Globus pallidus (tissue), 1 donor: ENCODE data around the gene UGT1A9.
"Not testable (repeated sequence)": the region's sequence is repeated elsewhere in the genome, so short reads cannot be mapped to it uniquely, and the experiment has no call there.

Experiments
- DNase-seq: peaks from one replicate; pipeline ENCODE4 v3.0.0-alpha.2; 2015; ENCODE audit warnings: low spot score

Gene UGT1A9

GRCh38 chr2:233711312-233712008 is 39.8 kb downstream of the UGT1A9 start:
- DNase-seq: peak; percentile 63

- no peak for DNase-seq
Observed at GRCh38 chr2:233712611-233713261, 41.0 kb downstream of the UGT1A9 start, which contains the start of gene UGT1A5. TSS of gene UGT1A5 (plus strand) at chr2:233712907. CDS start at chr2:233712992, 85 bp downstream.

GRCh38 chr2:233713262-233713615 is 41.5 kb downstream of the UGT1A9 start:
- DNase-seq: no peak

- DNase-seq: no peak
Observed at GRCh38 chr2:233714121-233714520, 42.4 kb downstream of the UGT1A9 start.

DNA sequence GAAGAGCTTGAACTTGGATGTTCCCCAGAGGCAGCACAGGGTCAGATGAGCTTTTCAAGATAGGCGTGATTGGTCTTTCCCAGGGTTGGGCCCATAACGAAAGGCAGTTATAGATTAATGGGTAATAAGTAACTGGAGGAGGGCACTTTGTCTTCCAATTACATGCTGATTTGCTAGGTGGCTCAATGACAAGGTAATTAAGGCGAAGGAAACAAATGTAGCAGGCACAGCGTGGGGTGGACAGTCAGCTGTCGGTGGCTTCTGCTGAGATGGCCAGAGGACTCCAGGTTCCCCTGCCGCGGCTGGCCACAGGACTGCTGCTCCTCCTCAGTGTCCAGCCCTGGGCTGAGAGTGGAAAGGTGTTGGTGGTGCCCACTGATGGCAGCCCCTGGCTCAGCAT is 46.9 kb downstream of the UGT1A9 start, which contains the start of gene UGT1A4:
UGT1A4 (plus strand) TSS at position 185 of the 400 bp plus-strand sequence; CDS start at position 270, 85 bp downstream.
- no peak for DNase-seq

- no peak for DNase-seq
Observed at GRCh38 chr2:233728723-233729301, 57.1 kb downstream of the UGT1A9 start, which contains the start of gene UGT1A3. TSS of gene UGT1A3 (plus strand) at chr2:233729042. CDS start at chr2:233729127, 85 bp downstream.

- DNase-seq: not testable (repeated sequence)
Observed at GRCh38 chr2:233736868-233737653, 65.4 kb downstream of the UGT1A9 start.

- DNase-seq: no peak
Observed at GRCh38 chr2:233740870-233741269, 69.2 kb downstream of the UGT1A9 start.

GRCh38 chr2:233743464-233744259 is 72.0 kb downstream of the UGT1A9 start:
- no peak for DNase-seq

- DNase-seq: no peak
Observed at GRCh38 chr2:233745073-233745755, 73.5 kb downstream of the UGT1A9 start.

DNA sequence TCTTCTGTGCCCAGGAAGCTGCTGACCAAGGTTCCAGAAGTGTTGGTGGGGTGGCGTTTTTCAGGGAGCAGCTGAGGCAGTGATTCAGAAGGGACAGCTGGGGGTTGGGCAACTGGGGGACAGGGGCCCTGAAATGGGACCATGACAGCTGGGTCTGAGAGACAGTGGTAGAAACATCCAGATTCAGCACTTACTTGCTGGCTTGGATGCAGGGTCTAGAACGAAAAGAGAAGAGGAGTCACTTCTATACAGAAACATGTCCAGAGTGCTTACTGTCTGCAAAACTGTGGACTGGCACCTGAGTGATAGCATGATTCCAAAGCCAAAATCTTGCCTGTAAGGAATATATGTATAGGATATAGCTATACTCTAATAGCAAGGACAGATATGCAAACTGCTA is 74.1 kb downstream of the UGT1A9 start:
- not testable (repeated sequence) for DNase-seq

DNA sequence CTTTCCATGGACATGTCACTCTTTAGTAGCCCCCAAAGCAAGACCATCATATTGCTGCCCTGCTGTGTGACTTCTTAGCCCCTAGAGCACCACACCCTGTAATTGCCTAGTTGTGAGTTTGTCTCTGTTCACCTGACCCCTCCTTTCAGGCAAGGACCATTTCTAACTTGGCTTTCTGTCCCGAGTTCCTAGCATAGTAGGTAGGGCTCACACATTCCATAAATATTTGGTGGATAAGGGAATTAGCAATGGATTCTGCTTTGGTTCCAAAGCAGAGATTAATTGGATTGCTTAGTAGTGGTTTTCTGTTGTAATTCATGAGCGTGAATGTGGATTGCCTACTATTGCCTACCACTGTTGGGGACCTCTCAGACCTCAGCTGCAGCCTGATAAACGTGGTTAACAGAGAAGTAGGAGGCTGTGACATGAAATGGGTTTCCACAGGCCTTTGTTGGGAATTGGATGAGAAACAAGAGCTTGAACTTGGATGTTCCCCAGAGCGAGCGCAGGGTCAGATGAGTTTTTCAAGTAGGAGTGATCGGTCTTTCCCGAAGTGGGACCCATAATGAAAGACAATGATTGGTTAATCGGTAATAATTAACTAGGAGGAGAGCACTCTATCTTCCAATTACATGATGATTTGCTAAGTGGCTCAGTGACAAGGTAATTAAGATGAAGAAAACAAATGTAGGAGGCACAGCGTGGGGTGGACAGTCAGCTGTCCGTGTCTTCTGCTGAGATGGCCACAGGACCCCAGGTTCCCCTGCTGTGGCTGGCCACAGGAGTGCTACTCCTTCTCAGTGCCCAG is 75.0 kb downstream of the UGT1A9 start:
- no peak for DNase-seq

DNA sequence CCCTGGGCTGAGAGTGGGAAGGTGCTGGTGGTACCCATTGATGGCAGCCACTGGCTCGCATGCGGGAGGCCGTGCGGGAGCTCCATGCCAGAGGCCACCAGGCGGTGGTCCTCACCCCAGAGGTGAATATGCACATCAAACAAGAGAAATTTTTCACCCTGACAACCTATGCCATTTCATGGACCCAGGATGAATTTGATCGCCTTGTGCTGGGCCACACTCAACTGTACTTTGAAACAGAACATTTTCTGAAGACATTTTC is 75.5 kb downstream of the UGT1A9 start:
- no peak for DNase-seq

- DNase-seq: not testable (repeated sequence)
Observed at GRCh38 chr2:233750689-233751088, 79.0 kb downstream of the UGT1A9 start.

GRCh38 chr2:233751212-233752009 is 79.7 kb downstream of the UGT1A9 start:
- not testable (repeated sequence) for DNase-seq

- no peak for DNase-seq
Observed at GRCh38 chr2:233754872-233755611, 83.3 kb downstream of the UGT1A9 start.

DNA sequence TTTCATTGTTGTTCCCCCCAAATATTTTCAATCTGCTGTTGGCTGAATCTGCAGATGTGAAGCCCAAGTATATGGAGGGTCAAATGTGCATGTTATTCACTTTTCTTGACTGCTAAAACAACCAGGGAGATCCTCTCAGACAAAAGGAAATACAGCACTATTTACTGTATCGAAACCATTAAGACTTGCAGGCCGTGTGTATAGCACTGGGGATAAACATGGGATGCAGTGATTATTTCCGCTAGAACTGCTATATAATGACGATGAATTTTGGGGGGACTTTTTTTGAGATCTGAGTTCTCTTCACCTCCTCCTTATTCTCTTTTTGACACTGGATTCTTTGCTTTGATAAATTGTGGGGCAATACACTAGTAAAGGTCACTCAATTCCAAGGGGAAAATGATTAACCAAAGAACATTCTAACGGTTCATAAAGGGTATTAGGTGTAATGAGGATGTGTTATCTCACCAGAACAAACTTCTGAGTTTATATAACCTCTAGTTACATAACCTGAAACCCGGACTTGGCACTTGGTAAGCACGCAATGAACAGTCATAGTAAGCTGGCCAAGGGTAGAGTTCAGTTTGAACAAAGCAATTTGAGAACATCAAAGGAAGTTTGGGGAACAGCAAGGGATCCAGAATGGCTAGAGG is 84.9 kb downstream of the UGT1A9 start:
- DNase-seq: no peak

DNA sequence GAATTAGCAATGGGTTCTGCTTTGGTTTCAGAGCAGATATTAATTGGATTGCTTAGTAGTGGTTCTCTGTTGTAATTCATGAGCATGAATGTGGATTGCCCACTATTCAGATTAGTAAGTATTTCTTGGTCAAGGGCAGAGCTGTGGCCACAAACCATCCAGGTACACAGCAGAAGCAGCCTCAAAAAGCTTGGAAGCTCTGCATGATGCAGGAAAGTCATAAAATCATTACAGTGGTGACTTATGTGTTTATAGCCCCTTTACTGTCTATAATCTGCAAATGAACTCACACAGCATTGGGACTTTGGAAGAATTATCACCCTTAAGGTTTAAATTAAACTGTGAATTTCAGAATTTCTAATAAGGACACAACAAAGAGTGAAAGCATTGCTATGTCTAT is 86.4 kb downstream of the UGT1A9 start:
- DNase-seq: no peak
